Measurements from ENCODE around the gene TMEM44.

The TMEM44 gene

DNA sequence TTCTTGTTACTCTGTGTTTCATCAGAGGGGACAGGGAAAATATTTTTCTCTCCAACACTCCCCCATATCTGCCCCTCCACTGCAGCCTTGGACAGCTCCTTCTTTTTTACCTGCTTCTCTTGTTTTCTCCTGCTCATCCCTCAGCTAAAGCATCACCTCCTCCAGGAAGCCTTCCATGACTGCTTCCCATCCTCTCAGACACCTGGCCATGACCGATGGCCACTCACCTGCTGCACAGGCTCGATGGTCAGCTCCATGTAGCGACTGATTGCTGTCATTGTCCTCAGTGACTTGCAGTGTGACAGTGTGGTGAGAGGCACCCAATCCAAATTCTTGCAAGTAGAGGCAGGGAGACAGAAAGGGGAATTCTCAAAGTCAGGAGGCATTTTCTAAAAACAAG lies 22.5 kb downstream of the TMEM44 start:
- Histone ChIP-seq H3F3A (ENCODE audit: low read depth) (no peaks in the 10 kb centered on the region), H3K4me2 (ENCODE audit: low read depth, low read length, poor library complexity, severe bottlenecking) (no peak overlapping the region), H2AFZ (ENCODE audit: low read length) (no peak overlapping the region), H3K9me2 (replicated peaks; ENCODE audit: low read depth, low read length) (no peaks in the 10 kb centered on the region), H3K9me3 (ENCODE audit: insufficient read depth, low read depth, low read length) (no peaks in the 10 kb centered on the region), H3K79me2 (ENCODE audit: insufficient read depth, low read length) (no peaks in the 10 kb centered on the region), H3K4me1 (ENCODE audit: insufficient read depth, low read length, poor library complexity, severe bottlenecking) (no peaks in the 10 kb centered on the region), H3K4me3 (ENCODE audit: low read length, poor library complexity, severe bottlenecking) (no peak overlapping the region), H3K27me3 (ENCODE audit: insufficient read depth, low read length, poor library complexity, severe bottlenecking) (no peaks in the 10 kb centered on the region), H4K20me1 (ENCODE audit: insufficient read depth, low read length, poor library complexity, severe bottlenecking) (no peaks in the 10 kb centered on the region), H3K36me3 (ENCODE audit: insufficient read depth, low read length) (no peaks in the 10 kb centered on the region), H3K9ac (ENCODE audit: low read depth, low read length, poor library complexity, severe bottlenecking) (no peak overlapping the region)
- TF ChIP-seq, protein P1, sequence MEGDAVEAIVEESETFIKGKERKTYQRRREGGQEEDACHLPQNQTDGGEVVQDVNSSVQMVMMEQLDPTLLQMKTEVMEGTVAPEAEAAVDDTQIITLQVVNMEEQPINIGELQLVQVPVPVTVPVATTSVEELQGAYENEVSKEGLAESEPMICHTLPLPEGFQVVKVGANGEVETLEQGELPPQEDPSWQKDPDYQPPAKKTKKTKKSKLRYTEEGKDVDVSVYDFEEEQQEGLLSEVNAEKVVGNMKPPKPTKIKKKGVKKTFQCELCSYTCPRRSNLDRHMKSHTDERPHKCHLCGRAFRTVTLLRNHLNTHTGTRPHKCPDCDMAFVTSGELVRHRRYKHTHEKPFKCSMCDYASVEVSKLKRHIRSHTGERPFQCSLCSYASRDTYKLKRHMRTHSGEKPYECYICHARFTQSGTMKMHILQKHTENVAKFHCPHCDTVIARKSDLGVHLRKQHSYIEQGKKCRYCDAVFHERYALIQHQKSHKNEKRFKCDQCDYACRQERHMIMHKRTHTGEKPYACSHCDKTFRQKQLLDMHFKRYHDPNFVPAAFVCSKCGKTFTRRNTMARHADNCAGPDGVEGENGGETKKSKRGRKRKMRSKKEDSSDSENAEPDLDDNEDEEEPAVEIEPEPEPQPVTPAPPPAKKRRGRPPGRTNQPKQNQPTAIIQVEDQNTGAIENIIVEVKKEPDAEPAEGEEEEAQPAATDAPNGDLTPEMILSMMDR (conservative IDR thresholded peaks at IDR 0.05; ENCODE audit: low read length): no peak
- TF ChIP-seq EZH2phosphoT487 (IDR thresholded peaks at IDR 0.05; ENCODE audit: borderline replicate concordance): no peak

DNA sequence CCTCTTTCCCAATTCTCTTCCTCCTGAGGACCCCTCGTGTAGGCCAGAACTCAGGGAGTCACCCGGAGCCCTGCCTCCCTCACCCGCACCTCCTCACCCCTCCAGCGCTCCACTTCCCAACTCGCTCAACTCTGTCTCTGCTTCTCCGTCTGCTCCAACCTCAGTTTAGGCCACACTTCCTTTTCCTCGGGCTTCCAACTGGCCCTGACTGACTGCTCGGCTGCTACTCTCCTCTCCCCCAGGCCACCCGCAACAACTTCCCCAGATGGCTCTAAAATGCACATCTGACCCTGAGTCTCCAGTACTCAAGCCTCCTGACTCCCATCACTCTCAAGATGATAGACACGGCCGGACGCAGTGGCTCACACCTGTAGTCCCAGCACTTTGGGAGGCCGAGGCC lies 23.6 kb downstream of the TMEM44 start:
- TF ChIP-seq EZH2phosphoT487 (IDR thresholded peaks at IDR 0.05; ENCODE audit: borderline replicate concordance): no peak
- TF ChIP-seq, protein P1 (conservative IDR thresholded peaks at IDR 0.05; ENCODE audit: low read length): no peak
- Histone ChIP-seq H3K9me3 (ENCODE audit: insufficient read depth, low read depth, low read length) (no peaks in the 10 kb centered on the region), H2AFZ (ENCODE audit: low read length) (no peak overlapping the region), H3K9ac (ENCODE audit: low read depth, low read length, poor library complexity, severe bottlenecking) (no peak overlapping the region), H3K79me2 (ENCODE audit: insufficient read depth, low read length) (no peaks in the 10 kb centered on the region), H3K36me3 (ENCODE audit: insufficient read depth, low read length) (no peaks in the 10 kb centered on the region), H3K9me2 (replicated peaks; ENCODE audit: low read depth, low read length) (no peaks in the 10 kb centered on the region), H3F3A (ENCODE audit: low read depth) (no peaks in the 10 kb centered on the region), H3K4me2 (ENCODE audit: low read depth, low read length, poor library complexity, severe bottlenecking) (no peak overlapping the region), H3K4me3 (ENCODE audit: low read length, poor library complexity, severe bottlenecking) (no peak overlapping the region), H3K4me1 (ENCODE audit: insufficient read depth, low read length, poor library complexity, severe bottlenecking) (no peaks in the 10 kb centered on the region), H3K27me3 (ENCODE audit: insufficient read depth, low read length, poor library complexity, severe bottlenecking) (no peaks in the 10 kb centered on the region), H4K20me1 (ENCODE audit: insufficient read depth, low read length, poor library complexity, severe bottlenecking) (no peaks in the 10 kb centered on the region)

DNA sequence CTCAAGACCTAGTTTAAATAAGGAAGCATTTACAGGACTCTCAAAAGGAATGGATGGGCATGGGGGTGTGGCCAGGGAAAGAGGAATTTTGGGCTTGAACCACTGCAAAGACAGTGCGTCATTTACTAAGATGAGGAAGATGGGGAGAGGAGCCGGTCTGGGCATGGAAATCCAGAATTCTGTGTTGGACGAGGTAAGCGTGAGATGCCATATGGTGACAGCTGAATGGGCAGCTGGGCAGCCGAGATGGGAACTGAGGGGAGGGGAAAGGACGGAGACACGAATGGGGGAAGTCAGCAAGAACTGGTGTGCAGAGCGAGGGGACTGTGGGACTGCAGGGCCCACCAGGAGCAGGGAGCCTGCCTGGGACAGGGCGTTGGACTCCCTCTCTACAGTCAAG lies 24.2 kb downstream of the TMEM44 start:
- Histone ChIP-seq H3K27me3 (ENCODE audit: insufficient read depth, low read length, poor library complexity, severe bottlenecking) (no peaks in the 10 kb centered on the region), H3K4me3 (ENCODE audit: low read length, poor library complexity, severe bottlenecking) (no peak overlapping the region), H3K4me1 (ENCODE audit: insufficient read depth, low read length, poor library complexity, severe bottlenecking) (no peaks in the 10 kb centered on the region), H3K79me2 (ENCODE audit: insufficient read depth, low read length) (no peaks in the 10 kb centered on the region), H2AFZ (ENCODE audit: low read length) (no peak overlapping the region), H3K4me2 (ENCODE audit: low read depth, low read length, poor library complexity, severe bottlenecking) (no peak overlapping the region), H4K20me1 (ENCODE audit: insufficient read depth, low read length, poor library complexity, severe bottlenecking) (no peaks in the 10 kb centered on the region), H3K36me3 (ENCODE audit: insufficient read depth, low read length) (peaks cover 2% of the 10 kb centered on the region; the same call in 1 of the 2 replicates), H3F3A (ENCODE audit: low read depth) (no peaks in the 10 kb centered on the region), H3K9me2 (replicated peaks; ENCODE audit: low read depth, low read length) (no peaks in the 10 kb centered on the region), H3K9me3 (ENCODE audit: insufficient read depth, low read depth, low read length) (no peaks in the 10 kb centered on the region), H3K9ac (ENCODE audit: low read depth, low read length, poor library complexity, severe bottlenecking) (no peak overlapping the region)
- TF ChIP-seq, protein P1 (conservative IDR thresholded peaks at IDR 0.05; ENCODE audit: low read length): no peak
- TF ChIP-seq EZH2phosphoT487 (IDR thresholded peaks at IDR 0.05; ENCODE audit: borderline replicate concordance): no peak

Measured in Loucy (cell line).